Gastrocnemius medialis (tissue), 4 donors: ENCODE results near the gene CPNE7. TPM values are rescaled to one million over a fixed set of nuclear protein-coding genes. Genes with fewer than 3 reads are reported as not detected.

Experiments used
- ATAC-seq, 2 donors: fragments of 150-250 bp; one replicate each; pipeline ENCODE4 v1.9.1; 2016
- DNase-seq, 2 donors: peaks; one replicate each; pipeline ENCODE4 v3.0.0-alpha.2; 2019
- H3K27ac ChIP-seq, 4 donors: fragments of 200-600 bp; sonication (generic); 1 replicate in 1 of 4; 2 replicates in 3 of 4; pipeline ENCODE4 v1.5.1; 2016 to 2018; ENCODE audit warnings: mild to moderate bottlenecking in 2 of 4, moderate library complexity in 1 of 4
- H3K27me3 ChIP-seq, 3 donors: fragments of 200-600 bp; sonication (generic) in 2 of 3; 1 replicate in 1 of 3; 2 replicates in 2 of 3; pipeline versions ENCODE4 v1.5.1 to v1.6.0; 2016 to 2019; ENCODE audit warnings: mild to moderate bottlenecking in 1 of 3, moderate library complexity in 1 of 3
- H3K36me3 ChIP-seq, 2 donors: fragments of 200-600 bp; sonication (generic) in 1 of 2; one replicate each; pipeline ENCODE4 v1.5.1; 2017 to 2018
- H3K4me1 ChIP-seq, 2 donors: fragments of 200-600 bp; sonication (generic) in 1 of 2; one replicate each; pipeline ENCODE4 v1.5.1; 2016 to 2017; ENCODE audit warnings: mild to moderate bottlenecking in 2 of 2
- H3K4me3 ChIP-seq, 4 donors: fragments of 200-600 bp; sonication (generic) in 3 of 4; 1 replicate in 1 of 4; 2 replicates in 3 of 4; pipeline ENCODE4 v1.5.1; 2016 to 2019; ENCODE audit warnings: mild to moderate bottlenecking in 2 of 4
- H3K9me3 ChIP-seq, 3 donors: fragments of 200-600 bp; sonication (generic) in 2 of 3; 1 replicate in 1 of 3; 2 replicates in 2 of 3; pipeline ENCODE4 v1.5.1; 2016 to 2019
- CTCF ChIP-seq, 5 experiments: fragments of 450-650 bp in 3 of 5; fragments of 200-600 bp in 2 of 5; sonication (generic) in 2 of 5; IDR thresholded peaks in 4 of 5; conservative IDR thresholded peaks in 1 of 5; 1 replicate in 4 of 5; 2 replicates in 1 of 5; pipeline ENCODE4 v1.5.1; 2016 to 2019; ENCODE audit warnings: antibody characterized with exemption in 5 of 5, mild to moderate bottlenecking in 3 of 5, moderate library complexity in 3 of 5
- POLR2A ChIP-seq, 2 donors: fragments of 450-650 bp; IDR thresholded peaks; one replicate each; pipeline ENCODE4 v1.6.1; 2017; ENCODE audit warnings: antibody characterized with exemption in 2 of 2, mild to moderate bottlenecking in 2 of 2, moderate library complexity in 2 of 2
- in situ Hi-C, 4 donors: fragments of 200-750 bp; cut with MboI; loops; one replicate each; pipeline versions ENCODE4 v1.15.0 to v1.8.0; 2017; ENCODE audit warnings: low sequenced_read_pairs in 4 of 4
- intact Hi-C: fragments of 100-400 bp; cut with DNase I; formaldehyde crosslinking; loops from one replicate; pipeline ENCODE4 v1.15.1; 2023; ENCODE audit warnings: low total_unique reads
- total RNA-seq, 4 donors: library from RNA; depleted of rRNA; stranded (reverse); fragments of >200 nt; gene quantifications; one replicate each; pipeline versions ENCODE4 v1.1.0 to v1.2.3, GENCODE V29; 2016

CPNE7 gene
- total RNA-seq, 4 donors from 2014 or later: not detected

- in situ Hi-C loops (no loop called here), intact Hi-C loops (no loop called here)
- DNase-seq (no peak), ATAC-seq (no peak)
- Histone ChIP-seq H3K4me1 (no peaks in the 10 kb centered on the region), H3K36me3 (no peaks in the 10 kb centered on the region), H3K27ac (no peak overlapping the region), H3K27me3 (peaks cover 5 to 17% (median 9%) of the 10 kb centered on the region in 3 donors), H3K9me3 (no peaks in the 10 kb centered on the region), H3K4me3 (no peak overlapping the region)
- TF ChIP-seq CTCF (IDR thresholded peaks at IDR 0.05 in 4 of 5, conservative IDR thresholded peaks at IDR 0.05 in 1 of 5) (no peak), POLR2A (IDR thresholded peaks at IDR 0.05) (no peak)
These were observed 6.5 kb downstream of the CPNE7 start for GRCh38 chr16:89581861-89582563.

DNA sequence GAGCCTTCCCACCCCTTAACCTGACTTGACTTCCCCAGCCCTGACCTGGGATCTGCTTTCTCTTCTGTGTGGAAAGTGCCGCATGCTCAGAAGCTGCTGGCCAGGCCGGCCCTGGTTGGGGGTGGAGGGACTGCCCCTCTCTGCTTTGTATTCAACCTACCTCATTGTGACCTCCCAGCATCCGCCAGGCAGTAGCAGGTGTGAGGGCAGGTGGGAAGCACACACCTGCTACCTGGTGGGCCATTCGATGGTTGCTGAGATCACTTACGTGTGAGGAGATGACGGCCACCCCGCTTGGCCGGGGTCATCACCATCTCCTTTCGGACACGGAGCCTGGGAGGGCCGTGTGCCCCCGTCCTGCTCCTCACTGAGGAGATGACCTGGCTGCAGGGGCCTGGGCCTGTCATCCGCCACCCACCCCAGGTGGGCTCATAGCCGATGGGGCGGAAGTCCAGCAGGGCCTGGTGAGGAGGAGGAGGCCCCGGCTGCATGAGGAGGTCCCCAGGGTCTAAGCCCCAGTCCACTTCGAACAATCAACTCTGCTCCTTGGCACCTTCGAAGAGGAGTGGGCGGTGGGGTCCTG is 7.1 kb downstream of the CPNE7 start:
- in situ Hi-C loops: no loop called here
- DNase-seq (no peak), ATAC-seq (no peak)
- H3K27ac ChIP-seq: no peak overlapping the region
- H3K9me3 ChIP-seq: no peaks in the 10 kb centered on the region
- H3K27me3 ChIP-seq: peaks cover under 1 to 10% (median 2%) of the 10 kb centered on the region in 3 donors
- TF ChIP-seq CTCF (IDR thresholded peaks at IDR 0.05 in 4 of 5, conservative IDR thresholded peaks at IDR 0.05 in 1 of 5) (no peak), POLR2A (IDR thresholded peaks at IDR 0.05) (no peak)
- H3K36me3 ChIP-seq: no peaks in the 10 kb centered on the region
- intact Hi-C loops: no loop called here
- no peaks in the 10 kb centered on the region for H3K4me1 ChIP-seq
- H3K4me3 ChIP-seq: no peak overlapping the region

- H3K36me3 ChIP-seq: no peaks in the 10 kb centered on the region
- no peak overlapping the region for H3K4me3 ChIP-seq
- no peak overlapping the region for H3K27ac ChIP-seq
- DNase-seq (no peak), ATAC-seq (no peak)
- H3K27me3 ChIP-seq: peaks cover 0 to 8% (median 0%) of the 10 kb centered on the region in 3 donors
- H3K4me1 ChIP-seq: no peaks in the 10 kb centered on the region
- no peaks in the 10 kb centered on the region for H3K9me3 ChIP-seq
- TF ChIP-seq CTCF (IDR thresholded peaks at IDR 0.05 in 4 of 5, conservative IDR thresholded peaks at IDR 0.05 in 1 of 5) (no peak), POLR2A (IDR thresholded peaks at IDR 0.05) (no peak)
- intact Hi-C loops: no loop called here
- in situ Hi-C loops: no loop called here
These were observed 7.8 kb downstream of the CPNE7 start for GRCh38 chr16:89583197-89583894.

GRCh38 chr16:89583895-89584644 is 8.5 kb downstream of the CPNE7 start:
- DNase-seq (no peak), ATAC-seq (no peak)
- intact Hi-C loops: no loop called here
- no peak overlapping the region for H3K4me3 ChIP-seq
- H3K4me1 ChIP-seq: no peaks in the 10 kb centered on the region
- peaks cover 0 to 4% (median 0%) of the 10 kb centered on the region in 3 donors for H3K27me3 ChIP-seq
- no peaks in the 10 kb centered on the region for H3K9me3 ChIP-seq
- H3K27ac ChIP-seq: no peak overlapping the region
- no peak for TF ChIP-seq POLR2A (IDR thresholded peaks at IDR 0.05)
- no peaks in the 10 kb centered on the region for H3K36me3 ChIP-seq
- in situ Hi-C loops: no loop called here
